HCT116 (cell line): Measurements from ENCODE around the gene TNRC6B. TPM values are rescaled to one million over a fixed set of nuclear protein-coding genes. Genes with fewer than 3 reads are reported as not detected.

Experiments
- ATAC-seq: fragments of 200-7000 bp; cut with Tn5 transposase; 2 replicates; pipeline ENCODE4 v1.9.1; 2020; ENCODE audit warnings: mild to moderate bottlenecking, moderate library complexity
- BruUV-seq: library from RNA; stranded (reverse); fragments of 400-500 nt; replicated peaks from 2 replicates; lab custom pipeline; 2021; lab: Mats Ljungman, UMichigan
- CTCF ChIA-PET: fragments of 300-600 bp; sonication (Branson Sonifier 250); formaldehyde crosslinking; loops from one replicate; lab custom pipeline; 2021; ENCODE audit warnings: antibody characterized with exemption; lab: Charles Lee
- POLR2A ChIA-PET: fragments of 300-600, 350-600 bp; sonication (Branson Sonifier 250); formaldehyde crosslinking; loops from one replicate; lab custom pipeline; 2021; ENCODE audit warnings: antibody characterized with exemption; lab: Charles Lee
- RAD21 ChIA-PET, 2 experiments: fragments of 300-600 bp; sonication (Branson Sonifier 250); formaldehyde crosslinking; loops; one replicate each; lab custom pipeline; 2023; ENCODE audit warnings: low total read pairs in 2 of 2; ENCODE audit not compliant: uncharacterized antibody in 2 of 2, unreplicated experiment in 2 of 2, low non-redundant PET in 1 of 2; lab: Charles Lee
- DNase-seq: peaks from one replicate; pipeline ENCODE4 v3.0.0-alpha.2; 2010; ENCODE audit warnings: low read depth, low spot score
- H2AFZ ChIP-seq: fragments of 200-600 bp; shearing (Covaris generic), sonication (generic); 2 replicates; pipeline ENCODE4 v1.6.1; 2017; ENCODE audit warnings: low read depth, mixed run types, mixed read lengths, antibody characterized with exemption, low read length; ENCODE audit not compliant: poor library complexity, severe bottlenecking
- H3K27ac ChIP-seq: 2 replicates; pipeline ENCODE4 v1.5.1; 2012; ENCODE audit warnings: low read depth, low read length
- H3K27me3 ChIP-seq: fragments of 200-600 bp; sonication (generic); 2 replicates; pipeline ENCODE4 v1.6.1; 2016; ENCODE audit warnings: mixed run types, low read length, mixed read lengths; ENCODE audit not compliant: insufficient read depth
- H3K36me3 ChIP-seq, 2 experiments: fragments of 200-500 bp in 1 of 2; fragments of 200-600 bp in 1 of 2; sonication (Bioruptor generic) in 1 of 2; sonication (generic) in 1 of 2; 2 replicates each; pipeline versions ENCODE4 v1.5.1 to v1.6.1; 2014 to 2016; ENCODE audit warnings: low read length in 2 of 2, inconsistent platforms in 1 of 2, mixed read lengths in 1 of 2, mixed run types in 1 of 2; ENCODE audit not compliant: insufficient read depth in 2 of 2, control insufficient read depth in 1 of 2
- H3K4me1 ChIP-seq, 2 experiments: fragments of 200-600 bp in 1 of 2; sonication (generic) in 1 of 2; 2 replicates each; pipeline versions ENCODE4 v1.5.1 to v1.6.1; 2012 to 2017; ENCODE audit warnings: low read length in 2 of 2, inconsistent platforms in 1 of 2, mild to moderate bottlenecking in 1 of 2, mixed read lengths in 1 of 2, mixed run types in 1 of 2, moderate library complexity in 1 of 2; ENCODE audit not compliant: insufficient read depth in 2 of 2, control insufficient read depth in 1 of 2
- H3K4me2 ChIP-seq: fragments of 200-600 bp; sonication (generic); 2 replicates; pipeline ENCODE4 v1.6.1; 2017; ENCODE audit warnings: mixed run types, low read length, mixed read lengths
- H3K4me3 ChIP-seq, 2 experiments: fragments of 200-600 bp in 1 of 2; sonication (generic) in 1 of 2; replicated peaks in 1 of 2; 2 replicates each; pipeline ENCODE4 v1.5.1; 2011 to 2016; ENCODE audit warnings: low read length in 2 of 2, control low read depth in 1 of 2, low read depth in 1 of 2, mild to moderate bottlenecking in 1 of 2, mixed read lengths in 1 of 2, mixed run types in 1 of 2
- H3K79me2 ChIP-seq: fragments of 200-600 bp; sonication (generic); 2 replicates; pipeline ENCODE4 v1.6.1; 2017; ENCODE audit warnings: mild to moderate bottlenecking, mixed run types, low read length, moderate library complexity, mixed read lengths; ENCODE audit not compliant: insufficient read depth
- H3K9ac ChIP-seq: fragments of 200-600 bp; sonication (generic); 2 replicates; pipeline ENCODE4 v1.6.1; 2016; ENCODE audit warnings: low read length, mixed read lengths
- H3K9me2 ChIP-seq: fragments of 200-600 bp; sonication (generic), shearing (Covaris generic); 2 replicates; pipeline ENCODE4 v1.6.1; 2017; ENCODE audit warnings: mixed run types, mild to moderate bottlenecking, moderate library complexity; ENCODE audit not compliant: insufficient read depth
- H3K9me3 ChIP-seq, 2 experiments: fragments of 200-500 bp in 1 of 2; fragments of 200-600 bp in 1 of 2; sonication (Bioruptor generic) in 1 of 2; sonication (generic) in 1 of 2; 2 replicates each; pipeline ENCODE4 v1.6.1; 2014 to 2017; ENCODE audit warnings: low read length in 2 of 2, mixed read lengths in 2 of 2, inconsistent platforms in 1 of 2, low read depth in 1 of 2, mild to moderate bottlenecking in 1 of 2, mixed run types in 1 of 2, moderate library complexity in 1 of 2; ENCODE audit not compliant: control insufficient read depth in 1 of 2, insufficient read depth in 1 of 2
- H4K20me1 ChIP-seq: fragments of 200-600 bp; sonication (generic), shearing (Covaris generic); 2 replicates; pipeline ENCODE4 v1.6.1; 2017; ENCODE audit warnings: mixed run types, mild to moderate bottlenecking, moderate library complexity; ENCODE audit not compliant: insufficient read depth
- CBX3 ChIP-seq: IDR thresholded peaks from 2 replicates; pipeline ENCODE4 v1.6.1; 2012; ENCODE audit warnings: low read depth
- CEBPB ChIP-seq: IDR thresholded peaks from 2 replicates; pipeline ENCODE4 v1.6.1; 2012; ENCODE audit warnings: low read depth
- EGR1 ChIP-seq: IDR thresholded peaks from 2 replicates; pipeline ENCODE4 v1.6.1; 2012; ENCODE audit warnings: low read depth
- ELF1 ChIP-seq: IDR thresholded peaks from 2 replicates; pipeline ENCODE4 v1.6.1; 2012; ENCODE audit warnings: low read depth, borderline replicate concordance
- EZH2 ChIP-seq: fragments of 200-600 bp; sonication (generic); IDR thresholded peaks from 2 replicates; pipeline ENCODE4 v1.6.1; 2017; ENCODE audit warnings: antibody characterized with exemption, mixed run types
- EZH2phosphoT487 ChIP-seq: fragments of 200-600 bp; IDR thresholded peaks from 2 replicates; pipeline ENCODE4 v1.6.1; 2018; ENCODE audit warnings: antibody characterized with exemption, borderline replicate concordance
- POLR2A ChIP-seq: IDR thresholded peaks from 2 replicates; pipeline ENCODE4 v1.7.0; 2011; ENCODE audit warnings: borderline replicate concordance; ENCODE audit not compliant: insufficient read depth, insufficient read length; ENCODE audit errors: extremely low read depth
- POLR2AphosphoS5 ChIP-seq: IDR thresholded peaks from 2 replicates; pipeline ENCODE4 v1.6.1; 2011; ENCODE audit warnings: mild to moderate bottlenecking, low read depth, low read length, moderate library complexity
- SIN3A ChIP-seq: IDR thresholded peaks from 2 replicates; pipeline ENCODE4 v1.6.1; 2012; ENCODE audit warnings: low read depth
- SP1 ChIP-seq: IDR thresholded peaks from 2 replicates; pipeline ENCODE4 v1.6.1; 2012; ENCODE audit warnings: low read depth
- SRF ChIP-seq: IDR thresholded peaks from 2 replicates; pipeline ENCODE4 v1.6.1; 2012; ENCODE audit warnings: low read depth
- TCF7L2 ChIP-seq: IDR thresholded peaks from 2 replicates; pipeline ENCODE4 v1.7.0; 2011; ENCODE audit warnings: borderline replicate concordance, inconsistent platforms; ENCODE audit not compliant: insufficient read depth, insufficient read length; ENCODE audit errors: extremely low read depth
- YY1 ChIP-seq: IDR thresholded peaks from 2 replicates; pipeline ENCODE4 v1.6.1; 2011; ENCODE audit warnings: low read length, low read depth, moderate library complexity, mild to moderate bottlenecking; ENCODE audit not compliant: insufficient replicate concordance; ENCODE audit errors: extremely low read depth
- ZFX ChIP-seq: fragments of 450-650 bp; IDR thresholded peaks from 2 replicates; pipeline ENCODE4 v1.6.1; 2017
- ZNF274 ChIP-seq: fragments of 200-500 bp; sonication (Bioruptor generic); IDR thresholded peaks from 2 replicates; pipeline ENCODE4 v1.6.1; 2014; ENCODE audit warnings: mild to moderate bottlenecking, low read depth, low read length, inconsistent platforms
- intact Hi-C: fragments of 100-400 bp; cut with micrococcal nuclease; formaldehyde crosslinking; loops from 2 replicates; pipeline ENCODE4 v1.10.0; 2022
- total RNA-seq: library from RNA; stranded (reverse); gene quantifications from one replicate; pipeline ENCODE4 v1.2.1, GENCODE V29; 2021; ENCODE audit not compliant: unreplicated experiment
- TF ChIP-seq, protein P1 (sequence below), 3 experiments: fragments of 200-600 bp in 1 of 3; sonication (generic) in 1 of 3; IDR thresholded peaks in 2 of 3; conservative IDR thresholded peaks in 1 of 3; 2 replicates each; pipeline ENCODE4 v1.5.1; 2012 to 2017; ENCODE audit warnings: low read depth in 2 of 3, low read length in 2 of 3, antibody characterized with exemption in 1 of 3, borderline replicate concordance in 1 of 3, control low read depth in 1 of 3, mild to moderate bottlenecking in 1 of 3, mixed read lengths in 1 of 3, mixed run types in 1 of 3, moderate library complexity in 1 of 3; ENCODE audit not compliant: insufficient read depth in 1 of 3
- TF ChIP-seq, protein P2 (sequence below): IDR thresholded peaks from 2 replicates; pipeline ENCODE4 v1.6.1; 2011; ENCODE audit warnings: mild to moderate bottlenecking, low read length, moderate library complexity; ENCODE audit not compliant: insufficient replicate concordance; ENCODE audit errors: extremely low read depth
- TF ChIP-seq, protein P3 (sequence below): IDR thresholded peaks from 2 replicates; pipeline ENCODE4 v1.6.1; 2012
- TF ChIP-seq, protein P4 (sequence below): IDR thresholded peaks from 2 replicates; pipeline ENCODE4 v1.6.1; 2012

The TNRC6B gene
- total RNA-seq, 1 experiment from 2014 or later, result 29.8 TPM

DNA sequence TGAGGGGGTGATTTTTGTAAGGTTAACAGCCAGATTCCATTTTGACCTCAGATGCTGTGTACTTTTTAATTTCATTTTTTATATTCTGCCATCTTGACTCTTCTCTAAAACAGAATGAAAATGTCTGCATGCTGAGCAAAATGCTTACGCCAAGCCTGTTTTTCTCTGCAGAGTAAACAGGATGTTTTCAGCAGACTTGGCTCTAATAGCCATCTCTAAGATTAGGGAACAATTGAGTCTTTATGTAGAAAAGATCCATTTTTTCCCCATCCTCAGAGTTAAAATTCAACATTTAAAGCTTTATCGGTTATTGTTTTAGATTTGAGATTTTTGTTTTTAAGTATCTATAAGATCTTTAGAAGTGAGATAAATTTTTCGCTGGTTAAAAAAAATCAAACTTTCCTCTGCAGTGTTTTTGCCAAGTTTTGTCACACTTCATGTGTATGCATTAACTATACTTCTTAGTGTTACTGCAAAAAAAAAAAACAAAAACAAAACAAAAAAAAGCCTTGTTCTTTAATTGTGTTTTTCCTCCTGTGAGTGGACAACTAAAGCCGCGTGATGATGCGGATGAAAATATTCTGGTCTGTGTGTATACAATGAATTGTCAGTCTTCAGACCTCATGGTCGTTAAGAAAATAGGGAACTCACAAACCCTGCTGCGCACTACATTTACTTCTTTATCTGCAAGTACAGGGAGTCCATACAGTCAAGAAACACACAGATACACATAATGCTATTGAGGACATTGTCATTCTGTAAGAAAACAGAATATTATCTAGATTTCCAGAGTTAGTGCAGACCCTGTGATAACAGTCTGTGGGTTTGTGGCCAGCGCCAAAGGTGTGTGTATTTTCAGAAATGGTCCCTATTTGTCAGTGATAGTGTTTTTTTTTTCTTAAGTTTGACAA is 151.1 kb downstream of the TNRC6B start:
- Histone ChIP-seq H3K27ac (no peak overlapping the region), H3K9me3 (no peaks in the 10 kb centered on the region), H3K4me1 (no peaks in the 10 kb centered on the region), H3K9ac (no peak overlapping the region), H4K20me1 (no peaks in the 10 kb centered on the region), H3K27me3 (no peaks in the 10 kb centered on the region), H3K4me3 (no peak overlapping the region), H2AFZ (no peak overlapping the region), H3K79me2 (no peaks in the 10 kb centered on the region), H3K4me2 (no peak overlapping the region), H3K9me2 (no peaks in the 10 kb centered on the region), H3K36me3 (peaks cover 0 to 4% of the 10 kb centered on the region in 2 experiments; a peak in 1 of 4 replicates)
- TF ChIP-seq ZNF274 (no peak), SIN3A (no peak), POLR2A (no peak), EZH2 (no peak), ELF1 (no peak), EZH2phosphoT487 (no peak), EGR1 (no peak), CEBPB (no peak), SP1 (no peak), CBX3 (no peak), TCF7L2 (no peak), YY1 (no peak), ZFX (no peak), SRF (no peak), POLR2AphosphoS5 (no peak)
- TF ChIP-seq, protein P1, sequence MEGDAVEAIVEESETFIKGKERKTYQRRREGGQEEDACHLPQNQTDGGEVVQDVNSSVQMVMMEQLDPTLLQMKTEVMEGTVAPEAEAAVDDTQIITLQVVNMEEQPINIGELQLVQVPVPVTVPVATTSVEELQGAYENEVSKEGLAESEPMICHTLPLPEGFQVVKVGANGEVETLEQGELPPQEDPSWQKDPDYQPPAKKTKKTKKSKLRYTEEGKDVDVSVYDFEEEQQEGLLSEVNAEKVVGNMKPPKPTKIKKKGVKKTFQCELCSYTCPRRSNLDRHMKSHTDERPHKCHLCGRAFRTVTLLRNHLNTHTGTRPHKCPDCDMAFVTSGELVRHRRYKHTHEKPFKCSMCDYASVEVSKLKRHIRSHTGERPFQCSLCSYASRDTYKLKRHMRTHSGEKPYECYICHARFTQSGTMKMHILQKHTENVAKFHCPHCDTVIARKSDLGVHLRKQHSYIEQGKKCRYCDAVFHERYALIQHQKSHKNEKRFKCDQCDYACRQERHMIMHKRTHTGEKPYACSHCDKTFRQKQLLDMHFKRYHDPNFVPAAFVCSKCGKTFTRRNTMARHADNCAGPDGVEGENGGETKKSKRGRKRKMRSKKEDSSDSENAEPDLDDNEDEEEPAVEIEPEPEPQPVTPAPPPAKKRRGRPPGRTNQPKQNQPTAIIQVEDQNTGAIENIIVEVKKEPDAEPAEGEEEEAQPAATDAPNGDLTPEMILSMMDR (IDR thresholded peaks at IDR 0.05 in 2 of 3, conservative IDR thresholded peaks at IDR 0.05 in 1 of 3; ENCODE audit: borderline replicate concordance in 1 of 3, insufficient read depth in 1 of 3, low read depth in 2 of 3, low read length in 2 of 3), result no peak
- TF ChIP-seq, protein P2, sequence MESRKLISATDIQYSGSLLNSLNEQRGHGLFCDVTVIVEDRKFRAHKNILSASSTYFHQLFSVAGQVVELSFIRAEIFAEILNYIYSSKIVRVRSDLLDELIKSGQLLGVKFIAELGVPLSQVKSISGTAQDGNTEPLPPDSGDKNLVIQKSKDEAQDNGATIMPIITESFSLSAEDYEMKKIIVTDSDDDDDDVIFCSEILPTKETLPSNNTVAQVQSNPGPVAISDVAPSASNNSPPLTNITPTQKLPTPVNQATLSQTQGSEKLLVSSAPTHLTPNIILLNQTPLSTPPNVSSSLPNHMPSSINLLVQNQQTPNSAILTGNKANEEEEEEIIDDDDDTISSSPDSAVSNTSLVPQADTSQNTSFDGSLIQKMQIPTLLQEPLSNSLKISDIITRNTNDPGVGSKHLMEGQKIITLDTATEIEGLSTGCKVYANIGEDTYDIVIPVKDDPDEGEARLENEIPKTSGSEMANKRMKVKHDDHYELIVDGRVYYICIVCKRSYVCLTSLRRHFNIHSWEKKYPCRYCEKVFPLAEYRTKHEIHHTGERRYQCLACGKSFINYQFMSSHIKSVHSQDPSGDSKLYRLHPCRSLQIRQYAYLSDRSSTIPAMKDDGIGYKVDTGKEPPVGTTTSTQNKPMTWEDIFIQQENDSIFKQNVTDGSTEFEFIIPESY, result no peak
- TF ChIP-seq, protein P3, sequence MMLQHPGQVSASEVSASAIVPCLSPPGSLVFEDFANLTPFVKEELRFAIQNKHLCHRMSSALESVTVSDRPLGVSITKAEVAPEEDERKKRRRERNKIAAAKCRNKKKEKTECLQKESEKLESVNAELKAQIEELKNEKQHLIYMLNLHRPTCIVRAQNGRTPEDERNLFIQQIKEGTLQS, result no peak
- TF ChIP-seq, protein P4, sequence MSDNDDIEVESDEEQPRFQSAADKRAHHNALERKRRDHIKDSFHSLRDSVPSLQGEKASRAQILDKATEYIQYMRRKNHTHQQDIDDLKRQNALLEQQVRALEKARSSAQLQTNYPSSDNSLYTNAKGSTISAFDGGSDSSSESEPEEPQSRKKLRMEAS, result no peak
- DNase-seq, result no peak
- no peak for ATAC-seq
- ChIA-PET RAD21 (no interaction called here), CTCF (no interaction called here), POLR2A (interaction anchor here (1.8 kb wide), 1 partner anchor 285 kb away, joined by 4 read pairs; no protein-coding TSS in a partner anchor)
- no TSS peak for BruUV-seq
- intact Hi-C loops, result no loop called here
